ENCODE data around the gene CDK11B.
"Not testable (repeated sequence)": the region's sequence is repeated elsewhere in the genome, so short reads cannot be mapped to it uniquely, and the experiment has no call there.

- not testable (repeated sequence) for TF ChIP-seq CTCF, POLR2A (IDR thresholded peaks at IDR 0.05)
Measured at GRCh38 chr1:1676087-1676486, 17.3 kb upstream of the CDK11B start.

Data from lower leg skin (tissue), 3 donors.